Spleen (tissue), 11 donors: ENCODE measurements around the gene S1PR2. TPM values are rescaled to one million over a fixed set of nuclear protein-coding genes. Genes with fewer than 3 reads are reported as not detected.

Source experiments
- DNase-seq: peaks from one replicate; pipeline ENCODE4 v3.0.0-alpha.2; 2020
- H3K27ac ChIP-seq, 8 donors: fragments of 200-600 bp; sonication (generic) in 7 of 8; 1 replicate in 4 of 8; 2 replicates in 4 of 8; pipeline versions ENCODE4 v1.5.0 to v1.8.0; 2016 to 2021; ENCODE audit warnings: inconsistent platforms in 4 of 8, mild to moderate bottlenecking in 4 of 8, moderate library complexity in 1 of 8
- H3K27me3 ChIP-seq, 7 donors: fragments of 200-600 bp; sonication (generic) in 6 of 7; replicated peaks in 1 of 7; 1 replicate in 4 of 7; 2 replicates in 3 of 7; pipeline versions ENCODE4 v1.5.0 to v1.8.0; 2016 to 2021; ENCODE audit warnings: inconsistent platforms in 3 of 7, mild to moderate bottlenecking in 1 of 7
- H3K36me3 ChIP-seq, 6 donors: fragments of 200-600 bp; sonication (generic) in 5 of 6; 1 replicate in 4 of 6; 2 replicates in 2 of 6; pipeline versions ENCODE4 v1.5.0 to v1.8.0; 2016 to 2021; ENCODE audit warnings: inconsistent platforms in 2 of 6
- H3K4me1 ChIP-seq, 6 donors: fragments of 200-600 bp; sonication (generic) in 5 of 6; 1 replicate in 3 of 6; 2 replicates in 3 of 6; pipeline versions ENCODE4 v1.5.0 to v1.8.0; 2016 to 2021; ENCODE audit warnings: inconsistent platforms in 3 of 6
- H3K4me3 ChIP-seq, 8 donors: fragments of 200-600 bp; sonication (generic) in 7 of 8; 1 replicate in 4 of 8; 2 replicates in 4 of 8; pipeline versions ENCODE4 v1.5.0 to v1.8.0; 2016 to 2021; ENCODE audit warnings: inconsistent platforms in 4 of 8, mild to moderate bottlenecking in 4 of 8, moderate library complexity in 2 of 8
- H3K9me3 ChIP-seq, 8 donors: fragments of 200-600 bp; sonication (generic) in 7 of 8; 1 replicate in 4 of 8; 2 replicates in 4 of 8; pipeline versions ENCODE4 v1.5.0 to v1.8.0; 2016 to 2021; ENCODE audit warnings: inconsistent platforms in 4 of 8
- POLR2A ChIP-seq, 3 donors: fragments of 450-650 bp; IDR thresholded peaks; one replicate each; pipeline ENCODE4 v1.5.1; 2017; ENCODE audit warnings: antibody characterized with exemption in 3 of 3, mild to moderate bottlenecking in 1 of 3
- POLR2AphosphoS5 ChIP-seq, 3 donors: sonication (generic); formaldehyde crosslinking; IDR thresholded peaks; one replicate each; pipeline ENCODE4 v1.5.1; 2017; ENCODE audit warnings: antibody characterized with exemption in 3 of 3
- WGBS, 5 donors: extraction: QIAGEN DNeasy Blood & Tissue Kit in 3 of 5; methylation state at CpG; one replicate each; pipeline versions ENCODE4 v1.1.5 to v1.1.7; 2013 to 2018; 5-methylcytosine and 5-hydroxymethylcytosine counted together
- intact Hi-C: fragments of 100-400 bp; cut with DNase I; formaldehyde crosslinking; loops from one replicate; pipeline ENCODE4 v1.15.0; 2023; ENCODE audit warnings: low total_unique reads
- polyA plus RNA-seq, 3 donors: library from polyadenylated mRNA; stranded (reverse); fragments of 200-250 nt; gene quantifications; one replicate each; pipeline ENCODE4 v1.2.1, GENCODE V29; 2013
- total RNA-seq, 7 donors: library from RNA; depleted of rRNA in 3 of 7; stranded (reverse); fragments of >200 nt in 3 of 7; fragmentation: NEBNext Ultra II Directional in 4 of 7; extraction: Animal tissue kit (Norgen Biotek cat#: 25700) in 4 of 7; gene quantifications; one replicate each; pipeline versions ENCODE4 v1.1.0 to v1.2.1, GENCODE V29; 2016 to 2021
- TF ChIP-seq, protein P1 (sequence below), 11 experiments: fragments of 200-600 bp in 7 of 11; fragments of 450-650 bp in 4 of 11; sonication (generic) in 4 of 11; IDR thresholded peaks in 8 of 11; conservative IDR thresholded peaks in 3 of 11; 1 replicate in 7 of 11; 2 replicates in 4 of 11; pipeline versions ENCODE4 v1.4.0 to v1.8.0; 2016 to 2021; ENCODE audit warnings: antibody characterized with exemption in 11 of 11, inconsistent platforms in 4 of 11, mild to moderate bottlenecking in 1 of 11
- donor health status: healthy with polysubstance abuse.
- donor health status: DM: no; HTN: no; CAD: no; lungs with moderate emphysema.
- donor health status: DM: no; HTN: no; CAD: no.
- donor health status: Bipolar disorder and iron deficiency.
- donor health status: healthy.
- donor health status: DM: no; HTN: no; CAD: no.
- donor health status: DM: yes; HTN: yes; CAD: no.

Gene S1PR2
- total and polyA plus RNA-seq, 10 donors: 1.4 to 6.1 (median 3.5) TPM

DNA sequence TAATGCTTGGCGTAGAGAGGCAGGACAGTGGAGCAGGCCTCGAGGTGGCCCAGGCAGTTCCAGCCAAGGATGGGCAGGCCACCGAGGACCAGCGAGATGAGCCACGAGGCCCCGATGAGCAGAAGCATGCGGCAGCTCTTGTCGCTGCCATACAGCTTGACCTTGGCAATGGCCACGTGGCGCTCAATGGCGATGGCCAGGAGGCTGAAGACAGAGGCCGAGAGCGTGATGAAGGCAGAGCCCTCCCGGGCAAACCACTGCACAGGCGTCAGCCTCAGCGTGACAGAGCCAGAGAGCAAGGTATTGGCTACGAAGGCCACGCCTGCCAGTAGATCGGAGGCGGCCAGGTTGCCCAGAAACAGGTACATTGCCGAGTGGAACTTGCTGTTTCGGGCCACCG lies 6.8 kb downstream of the S1PR2 start:
- intact Hi-C loops: no loop called here
- H3K36me3 ChIP-seq: peaks cover 0 to 15% (median 9%) of the 10 kb centered on the region in 6 donors
- no peak overlapping the region for H3K4me3 ChIP-seq
- peaks cover 2 to 34% (median 6%) of the 10 kb centered on the region in 6 donors for H3K4me1 ChIP-seq
- no peak for DNase-seq
- TF ChIP-seq, protein P1, sequence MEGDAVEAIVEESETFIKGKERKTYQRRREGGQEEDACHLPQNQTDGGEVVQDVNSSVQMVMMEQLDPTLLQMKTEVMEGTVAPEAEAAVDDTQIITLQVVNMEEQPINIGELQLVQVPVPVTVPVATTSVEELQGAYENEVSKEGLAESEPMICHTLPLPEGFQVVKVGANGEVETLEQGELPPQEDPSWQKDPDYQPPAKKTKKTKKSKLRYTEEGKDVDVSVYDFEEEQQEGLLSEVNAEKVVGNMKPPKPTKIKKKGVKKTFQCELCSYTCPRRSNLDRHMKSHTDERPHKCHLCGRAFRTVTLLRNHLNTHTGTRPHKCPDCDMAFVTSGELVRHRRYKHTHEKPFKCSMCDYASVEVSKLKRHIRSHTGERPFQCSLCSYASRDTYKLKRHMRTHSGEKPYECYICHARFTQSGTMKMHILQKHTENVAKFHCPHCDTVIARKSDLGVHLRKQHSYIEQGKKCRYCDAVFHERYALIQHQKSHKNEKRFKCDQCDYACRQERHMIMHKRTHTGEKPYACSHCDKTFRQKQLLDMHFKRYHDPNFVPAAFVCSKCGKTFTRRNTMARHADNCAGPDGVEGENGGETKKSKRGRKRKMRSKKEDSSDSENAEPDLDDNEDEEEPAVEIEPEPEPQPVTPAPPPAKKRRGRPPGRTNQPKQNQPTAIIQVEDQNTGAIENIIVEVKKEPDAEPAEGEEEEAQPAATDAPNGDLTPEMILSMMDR (IDR thresholded peaks at IDR 0.05 in 8 of 11, conservative IDR thresholded peaks at IDR 0.05 in 3 of 11): no peak
- no peak for TF ChIP-seq POLR2A (IDR thresholded peaks at IDR 0.05)
- TF ChIP-seq POLR2AphosphoS5 (IDR thresholded peaks at IDR 0.05): no peak
- no peak overlapping the region for H3K27ac ChIP-seq
- no peaks in the 10 kb centered on the region for H3K9me3 ChIP-seq
- H3K27me3 ChIP-seq: no peaks in the 10 kb centered on the region
- WGBS, 5 donors: 93 to 98% (median 95%) methylated on average over 23 of the region's 23 CpGs

DNA sequence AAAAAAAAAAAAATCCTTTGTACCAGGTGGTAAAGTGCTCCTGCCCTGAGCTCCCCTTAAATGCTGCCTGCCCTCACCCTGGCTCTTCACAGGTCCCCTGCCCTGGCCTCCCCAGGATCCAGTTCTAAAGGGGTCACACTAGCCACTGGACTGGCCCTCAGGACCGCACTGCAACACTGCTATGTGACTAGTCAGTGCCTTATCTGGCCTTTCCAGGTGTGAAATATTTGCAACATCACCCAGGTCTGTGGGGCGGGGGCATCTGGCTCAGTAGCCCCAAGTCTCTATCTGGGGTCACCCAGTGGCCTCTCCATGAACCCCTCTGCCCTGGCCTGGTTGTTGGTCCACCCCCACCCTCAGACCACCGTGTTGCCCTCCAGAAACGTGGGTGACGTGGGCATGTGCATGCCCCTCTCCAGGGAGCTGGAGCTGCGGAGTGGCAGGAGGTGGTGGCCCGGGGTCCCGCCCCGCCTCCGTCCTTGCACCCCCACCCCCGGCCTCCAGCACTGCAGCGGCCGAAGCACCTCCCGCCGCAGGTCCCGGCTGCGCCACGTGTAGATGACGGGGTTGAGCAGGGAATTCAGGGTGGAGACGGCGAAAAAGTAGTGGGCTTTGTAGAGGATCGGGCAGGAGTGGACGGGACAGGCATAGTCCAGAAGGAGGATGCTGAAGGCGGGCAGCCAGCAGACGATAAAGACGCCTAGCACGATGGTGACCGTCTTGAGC lies 7.5 kb downstream of the S1PR2 start:
- Histone ChIP-seq H3K27me3 (no peaks in the 10 kb centered on the region), H3K4me1 (peaks cover 0 to 29% (median 2%) of the 10 kb centered on the region in 6 donors), H3K9me3 (no peaks in the 10 kb centered on the region), H3K4me3 (no peak overlapping the region), H3K27ac (no peak overlapping the region), H3K36me3 (peaks cover 0 to 15% (median 9%) of the 10 kb centered on the region in 6 donors)
- intact Hi-C loops: no loop called here
- TF ChIP-seq POLR2AphosphoS5 (IDR thresholded peaks at IDR 0.05) (no peak), POLR2A (IDR thresholded peaks at IDR 0.05) (no peak)
- TF ChIP-seq, protein P1 (IDR thresholded peaks at IDR 0.05 in 8 of 11, conservative IDR thresholded peaks at IDR 0.05 in 3 of 11): no peak
- DNase-seq: no peak
- 92 to 96% (median 94%) methylated on average over 22 to 28 of the region's 28 CpGs for WGBS, 5 donors

DNA sequence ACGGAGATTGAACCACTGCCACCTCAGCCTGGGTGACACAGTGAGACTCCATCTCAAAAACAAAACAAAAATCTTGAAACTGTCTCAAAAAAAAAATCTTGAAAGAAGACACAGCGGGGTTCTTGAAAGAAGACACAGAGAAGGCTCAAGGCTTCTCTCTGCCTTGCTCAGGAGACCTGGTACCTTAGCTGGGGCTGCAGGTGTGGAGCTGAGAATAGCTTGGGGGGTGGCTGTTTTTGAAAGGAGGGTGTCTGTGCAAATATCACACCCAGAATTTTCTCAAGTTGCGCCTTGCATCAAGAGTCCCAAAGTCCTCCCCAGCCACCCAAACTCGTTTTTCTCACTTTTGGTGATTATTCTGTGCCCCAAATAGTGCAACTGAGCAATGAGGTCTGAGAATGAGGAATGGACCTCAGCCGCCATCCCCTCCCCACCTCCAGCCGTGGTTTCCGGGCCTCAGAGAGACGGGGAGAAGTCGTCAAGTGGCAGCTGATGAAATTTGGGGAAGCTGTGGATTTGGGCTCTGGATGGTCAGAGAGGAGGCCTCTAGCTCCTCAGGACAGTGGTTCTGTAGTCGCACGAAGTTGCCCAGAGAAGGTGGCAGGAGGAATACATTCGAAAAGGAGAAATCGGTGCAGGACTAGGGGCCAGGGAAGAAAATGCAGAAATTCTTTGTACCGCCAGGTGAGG lies 8.8 kb downstream of the S1PR2 start:
- Histone ChIP-seq H3K36me3 (peaks cover 0 to 15% (median 9%) of the 10 kb centered on the region in 6 donors), H3K27me3 (no peaks in the 10 kb centered on the region), H3K27ac (no peak overlapping the region), H3K4me3 (no peak overlapping the region), H3K4me1 (peaks cover 0 to 21% (median 0%) of the 10 kb centered on the region in 6 donors), H3K9me3 (no peaks in the 10 kb centered on the region)
- 49 to 60% (median 52%) methylated on average over 14 of the region's 14 CpGs for WGBS, 5 donors
- TF ChIP-seq, protein P1 (IDR thresholded peaks at IDR 0.05 in 8 of 11, conservative IDR thresholded peaks at IDR 0.05 in 3 of 11): no peak
- no peak for TF ChIP-seq POLR2A (IDR thresholded peaks at IDR 0.05)
- no peak for TF ChIP-seq POLR2AphosphoS5 (IDR thresholded peaks at IDR 0.05)
- intact Hi-C loops: no loop called here
- no peak for DNase-seq

DNA sequence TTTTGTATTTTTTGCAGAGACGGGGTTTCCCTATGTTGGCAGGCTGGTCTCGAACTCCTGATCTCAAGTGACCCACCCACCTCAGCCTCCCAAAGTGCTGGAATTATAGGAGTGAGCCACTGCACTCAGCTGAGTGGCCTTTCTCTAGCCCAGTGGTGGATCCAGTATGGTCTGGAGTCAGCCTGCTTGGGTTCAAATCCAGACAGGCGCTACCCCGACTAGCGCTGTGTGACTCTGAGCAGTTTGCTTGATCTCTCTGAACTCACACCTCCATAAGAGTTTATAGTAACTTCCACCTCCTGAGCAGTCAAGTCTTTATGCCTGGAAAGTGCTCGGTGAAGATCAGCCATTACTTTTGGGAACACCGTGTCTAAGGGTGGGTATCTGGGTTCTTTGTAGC lies 10.4 kb downstream of the S1PR2 start:
- Histone ChIP-seq H3K27me3 (no peaks in the 10 kb centered on the region), H3K27ac (no peak overlapping the region), H3K36me3 (peaks cover 0 to 15% (median 9%) of the 10 kb centered on the region in 6 donors), H3K4me1 (peaks cover 0 to 18% (median 0%) of the 10 kb centered on the region in 6 donors), H3K9me3 (no peaks in the 10 kb centered on the region), H3K4me3 (no peak overlapping the region)
- no peak for DNase-seq
- TF ChIP-seq POLR2AphosphoS5 (IDR thresholded peaks at IDR 0.05) (no peak), POLR2A (IDR thresholded peaks at IDR 0.05) (no peak)
- TF ChIP-seq, protein P1 (IDR thresholded peaks at IDR 0.05 in 8 of 11, conservative IDR thresholded peaks at IDR 0.05 in 3 of 11): no peak
- intact Hi-C loops: no loop called here
- 84 to 89% (median 85%) methylated on average over 7 of the region's 7 CpGs for WGBS, 5 donors
